ES-I3 (cell line): ENCODE data around the gene ZMYND8.
"Not testable (repeated sequence)": the region's sequence is repeated elsewhere in the genome, so short reads cannot be mapped to it uniquely, and the experiment has no call there.

Experiments
- H3K36me3 ChIP-seq: 2 replicates; pipeline ENCODE4 v1.6.1; 2013; ENCODE audit warnings: mild to moderate bottlenecking, low read length, control low read depth, moderate library complexity; ENCODE audit not compliant: insufficient read depth
- H3K4me1 ChIP-seq: 2 replicates; pipeline ENCODE4 v1.6.1; 2013; ENCODE audit warnings: mild to moderate bottlenecking, control low read depth, low read length; ENCODE audit not compliant: insufficient read depth
- H3K9ac ChIP-seq: 2 replicates; pipeline ENCODE4 v1.6.1; 2013; ENCODE audit warnings: low read depth, mild to moderate bottlenecking, low read length, moderate library complexity
- H3K9me3 ChIP-seq: 2 replicates; pipeline ENCODE4 v1.6.1; 2013; ENCODE audit warnings: mild to moderate bottlenecking, low read length, moderate library complexity; ENCODE audit not compliant: control insufficient read depth, insufficient read depth

The ZMYND8 gene

DNA sequence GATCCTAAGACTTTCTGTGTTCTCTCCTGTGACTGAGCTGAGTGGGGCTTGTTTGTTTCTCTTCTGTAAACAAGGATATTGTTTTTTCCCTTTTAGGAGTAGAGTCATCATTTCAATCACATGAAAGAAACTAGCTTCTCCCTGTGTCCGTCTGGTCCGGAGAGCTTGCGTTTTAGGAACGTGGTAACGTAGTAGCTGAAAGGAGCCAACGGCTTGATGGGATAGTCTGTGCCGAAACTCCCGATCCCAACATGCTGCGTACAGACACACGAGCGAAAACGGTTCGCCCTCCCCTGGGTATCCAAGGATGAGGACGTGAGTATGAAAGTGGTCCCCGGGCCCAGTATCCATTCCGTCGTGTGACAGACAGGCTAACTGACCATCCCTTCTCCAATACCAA, 146.5 kb downstream of the ZMYND8 start:
- H3K9ac ChIP-seq = no peak overlapping the region
- H3K4me1 ChIP-seq = peaks cover 10% of the 10 kb centered on the region; the same call in 1 of the 2 replicates
- no peaks in the 10 kb centered on the region for H3K9me3 ChIP-seq
- H3K36me3 ChIP-seq = peaks cover 46% of the 10 kb centered on the region

DNA sequence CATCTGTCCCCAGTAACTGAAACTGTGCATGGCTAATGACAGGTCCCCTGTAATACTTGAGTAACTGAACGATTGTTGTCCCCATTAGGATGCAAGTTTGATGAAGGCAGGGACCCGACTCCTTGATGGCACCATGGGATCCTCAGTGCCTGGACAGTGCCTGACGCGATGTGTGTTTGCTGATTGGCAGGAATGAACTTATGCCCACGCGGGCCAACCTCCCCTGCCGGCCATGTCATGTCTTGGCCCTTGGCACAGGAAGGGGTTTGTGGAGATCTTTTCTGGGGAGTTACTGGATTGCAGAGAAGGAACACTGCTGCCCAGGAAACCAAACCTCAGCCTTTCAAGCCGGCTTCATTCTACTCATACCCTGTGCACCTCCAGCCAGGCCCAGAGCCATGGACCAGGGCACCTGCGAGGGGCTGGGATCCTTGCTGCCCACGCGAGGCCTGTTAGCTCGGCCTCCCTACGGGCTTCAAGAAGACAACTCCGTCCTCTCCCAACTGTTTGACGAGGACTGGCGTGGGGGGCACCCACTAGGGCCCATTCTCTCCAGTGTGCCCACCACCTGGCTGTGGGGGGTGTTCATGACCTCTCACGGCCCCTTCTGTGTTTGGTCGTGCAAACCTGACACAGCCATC, 147.8 kb downstream of the ZMYND8 start:
- Histone ChIP-seq H3K36me3 (peaks cover 38% of the 10 kb centered on the region), H3K4me1 (peaks cover 10% of the 10 kb centered on the region; the same call in 1 of the 2 replicates), H3K9ac (no peak overlapping the region), H3K9me3 (no peaks in the 10 kb centered on the region)

DNA sequence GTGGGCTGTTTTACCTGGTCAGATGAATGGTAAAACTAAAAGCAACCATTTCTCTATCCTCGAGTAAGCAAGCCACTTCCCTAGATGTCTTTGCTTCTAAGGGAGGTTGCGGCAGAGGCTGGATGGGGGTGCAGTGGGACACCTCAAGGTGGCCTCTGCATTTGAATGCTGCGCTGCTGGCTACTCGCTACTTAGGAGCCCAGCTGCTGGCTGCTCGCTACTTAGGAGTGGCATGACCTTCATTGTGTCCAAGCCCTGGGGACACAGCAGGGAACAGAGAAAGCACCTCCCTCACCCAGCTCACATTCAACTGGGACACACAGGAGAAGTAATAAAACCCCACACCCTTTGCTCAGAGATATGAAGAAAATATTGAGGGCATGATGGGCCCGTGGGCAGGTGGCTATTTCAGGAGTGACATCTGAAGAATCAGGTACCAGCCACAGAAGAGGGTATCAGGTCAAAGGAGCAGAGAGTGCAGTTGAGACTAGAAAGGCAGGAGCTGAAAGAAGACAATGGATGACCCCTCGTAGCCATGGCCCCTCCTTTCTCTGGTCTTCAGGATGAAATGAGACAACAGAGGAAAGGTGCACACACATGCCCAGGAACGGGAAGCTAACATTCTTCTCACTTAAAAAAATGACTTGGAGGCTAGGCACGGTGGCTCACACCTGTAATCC, 149.4 kb downstream of the ZMYND8 start:
- Histone ChIP-seq H3K9ac (no peak overlapping the region), H3K9me3 (no peaks in the 10 kb centered on the region), H3K4me1 (peaks cover 10% of the 10 kb centered on the region; the same call in 1 of the 2 replicates), H3K36me3 (peaks cover 31% of the 10 kb centered on the region)

GRCh38 chr20:47206552-47206951, 149.9 kb downstream of the ZMYND8 start:
- not testable (repeated sequence) for H3K9me3 ChIP-seq, H3K9ac ChIP-seq
- Histone ChIP-seq H3K4me1 (peaks cover 10% of the 10 kb centered on the region; the same call in 1 of the 2 replicates), H3K36me3 (peaks cover 25% of the 10 kb centered on the region)

DNA sequence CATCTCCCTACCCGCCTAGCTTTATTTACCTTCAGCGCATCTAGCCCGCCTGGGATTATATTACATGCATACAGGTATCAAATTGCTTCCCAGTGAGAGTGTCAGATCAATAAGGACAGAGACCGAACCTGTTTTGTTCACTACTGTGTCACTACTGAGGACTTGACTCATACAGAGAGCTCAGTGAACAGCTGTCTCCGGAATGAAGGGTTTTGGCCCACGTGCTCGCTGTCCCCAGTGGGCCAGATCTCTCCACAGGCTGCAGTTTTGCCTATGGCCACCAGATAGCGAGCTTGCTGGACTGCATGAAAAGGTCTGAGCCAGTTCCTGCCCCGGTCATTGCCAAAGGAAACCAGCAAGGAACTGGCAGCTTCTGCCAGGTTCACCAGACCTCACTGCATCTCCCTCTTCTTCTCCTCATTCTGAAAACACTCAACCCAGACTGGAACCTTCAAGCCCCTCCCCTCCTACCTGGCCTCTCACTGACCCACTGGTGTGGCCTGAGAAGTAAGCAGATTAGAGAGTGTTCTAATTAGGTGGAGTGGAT, 150.8 kb downstream of the ZMYND8 start:
- Histone ChIP-seq H3K36me3 (peaks cover 16% of the 10 kb centered on the region), H3K4me1 (peaks cover 10% of the 10 kb centered on the region; the same call in 1 of the 2 replicates), H3K9me3 (no peaks in the 10 kb centered on the region), H3K9ac (no peak overlapping the region)

DNA sequence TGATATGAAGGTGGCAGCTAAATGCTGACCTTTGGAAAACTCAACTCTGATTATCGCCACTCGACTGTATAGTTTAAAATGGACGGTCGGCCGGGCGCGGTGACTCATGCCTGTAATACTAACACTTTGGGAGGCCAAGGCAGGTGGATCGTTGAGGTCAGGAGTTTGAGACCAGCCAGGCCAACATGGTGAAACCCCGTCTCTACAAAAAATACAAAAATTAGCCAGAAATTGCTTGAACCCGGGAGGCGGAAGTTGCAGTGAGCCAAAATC, 151.7 kb downstream of the ZMYND8 start:
- H3K36me3 ChIP-seq, H3K9ac ChIP-seq: not testable (repeated sequence)
- H3K4me1 ChIP-seq = peaks cover 10% of the 10 kb centered on the region; the same call in 1 of the 2 replicates

GRCh38 chr20:47204008-47204849, 152.3 kb downstream of the ZMYND8 start:
- Histone ChIP-seq H3K9ac (no peak overlapping the region), H3K4me1 (peaks cover 10% of the 10 kb centered on the region; the same call in 1 of the 2 replicates), H3K36me3 (peaks cover 4% of the 10 kb centered on the region; the same call in 1 of the 2 replicates)

More for the DNA sequence above, 151.7 kb downstream of the ZMYND8 start:
- H3K9me3 ChIP-seq = not testable (repeated sequence)

DNA sequence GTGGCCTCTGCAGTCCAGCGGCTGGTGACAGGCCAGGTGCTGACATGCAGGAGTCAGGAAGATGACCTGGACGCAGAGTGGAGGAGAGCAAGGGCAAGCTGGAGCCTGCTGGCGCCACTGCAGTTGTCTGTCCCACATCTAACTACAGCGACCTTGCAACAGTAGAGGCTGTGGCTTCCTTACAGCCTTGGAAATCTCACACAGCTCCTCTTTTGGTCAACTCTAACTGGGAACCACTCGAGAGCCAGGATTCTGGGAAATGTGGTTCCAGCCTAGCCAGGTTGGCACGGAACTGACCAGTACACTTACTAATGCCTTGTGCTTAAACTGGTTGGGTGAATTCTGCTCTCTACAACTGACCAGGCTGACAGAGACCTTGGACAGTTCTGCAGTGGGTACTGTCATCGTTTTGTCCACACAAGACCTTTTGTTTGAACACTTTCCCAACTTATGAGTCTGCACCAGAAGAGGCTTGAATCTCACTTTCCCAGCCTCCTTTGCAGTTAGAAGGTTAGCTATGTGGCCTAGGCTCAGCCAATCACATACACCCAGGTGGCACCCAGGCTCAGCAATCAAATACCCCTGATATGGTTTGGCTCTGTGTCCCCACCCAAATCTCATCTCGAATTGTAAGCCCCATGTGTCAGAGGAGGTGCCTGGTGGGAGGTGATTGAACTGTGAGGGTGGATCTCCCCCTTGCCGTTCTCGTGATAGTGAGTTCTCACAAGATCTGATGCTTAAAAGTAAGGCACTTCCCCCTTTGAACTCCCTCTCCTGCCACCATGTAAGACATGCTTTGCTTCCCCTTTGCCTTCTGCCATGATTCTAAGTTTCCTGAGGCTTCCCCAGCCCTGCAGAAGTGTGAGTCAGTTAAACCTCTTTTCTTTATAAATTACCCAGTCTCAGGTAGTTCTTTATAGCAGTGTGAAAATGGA, 153.5 kb downstream of the ZMYND8 start:
- Histone ChIP-seq H3K9me3 (no peaks in the 10 kb centered on the region), H3K4me1 (peaks cover 10% of the 10 kb centered on the region; the same call in 1 of the 2 replicates), H3K36me3 (no peaks in the 10 kb centered on the region), H3K9ac (no peak overlapping the region)

More at GRCh38 chr20:47204008-47204849, 152.3 kb downstream of the ZMYND8 start:
- H3K9me3 ChIP-seq = no peaks in the 10 kb centered on the region

- no peaks in the 10 kb centered on the region for H3K9me3 ChIP-seq
- no peaks in the 10 kb centered on the region for H3K36me3 ChIP-seq
- H3K9ac ChIP-seq = no peak overlapping the region
- 0 out of 2 replicates have a peak, but pooled peaks cover 3% of the 10 kb centered on the region for H3K4me1 ChIP-seq
Measured at GRCh38 chr20:47201074-47201730, 155.3 kb downstream of the ZMYND8 start.

DNA sequence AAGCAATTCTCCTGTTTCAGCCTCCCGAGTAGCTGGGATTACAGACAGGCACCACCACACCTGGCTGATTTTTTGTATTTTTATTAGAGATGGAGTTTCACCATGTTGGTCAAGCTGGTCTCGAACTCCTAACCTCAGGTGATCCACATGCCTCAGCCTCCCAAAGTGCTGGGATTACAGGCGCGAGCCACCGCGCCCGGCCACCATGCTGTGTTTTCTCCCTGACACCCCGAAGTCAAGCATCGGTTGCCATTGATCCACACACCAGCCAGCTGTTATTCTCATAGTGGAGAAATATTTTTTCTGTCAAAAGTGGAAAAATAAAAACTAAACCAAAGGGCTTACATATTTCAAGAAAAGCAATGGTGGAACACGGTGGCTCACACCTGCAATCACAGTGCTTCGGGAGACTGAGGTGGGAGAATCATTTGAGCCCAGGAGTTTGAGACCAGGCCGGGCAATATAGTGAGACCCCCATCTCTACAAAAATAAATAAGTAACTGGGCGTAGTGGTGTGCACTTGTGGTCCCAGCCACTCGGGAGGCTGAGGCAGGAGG, 157.4 kb downstream of the ZMYND8 start:
- Histone ChIP-seq H3K36me3 (no peaks in the 10 kb centered on the region), H3K9me3 (no peaks in the 10 kb centered on the region), H3K4me1 (no peaks in the 10 kb centered on the region), H3K9ac (no peak overlapping the region)

DNA sequence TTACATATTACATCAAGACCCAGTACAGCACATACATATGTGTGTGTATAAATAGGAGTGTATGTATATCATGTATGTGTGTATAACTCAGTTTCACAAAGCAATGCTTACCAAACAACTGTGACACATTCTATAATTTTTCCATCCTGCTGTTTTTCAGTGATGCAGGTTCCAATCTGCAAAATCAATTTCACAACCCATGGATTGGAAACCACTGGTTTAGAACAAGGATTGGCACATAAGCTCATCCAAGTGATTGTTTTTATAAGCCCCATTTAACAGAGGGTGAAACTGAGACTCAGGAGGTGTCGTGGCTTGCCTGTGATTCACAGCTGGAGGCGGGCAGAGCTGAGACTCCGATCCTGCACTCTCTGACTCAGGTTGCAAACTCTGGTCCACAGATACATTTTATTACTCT, 158.2 kb downstream of the ZMYND8 start:
- H3K9ac ChIP-seq = no peak overlapping the region
- no peaks in the 10 kb centered on the region for H3K4me1 ChIP-seq
- H3K36me3 ChIP-seq = no peaks in the 10 kb centered on the region
- H3K9me3 ChIP-seq = no peaks in the 10 kb centered on the region

- Histone ChIP-seq H3K9me3 (no peaks in the 10 kb centered on the region), H3K9ac (no peak overlapping the region), H3K36me3 (no peaks in the 10 kb centered on the region), H3K4me1 (no peaks in the 10 kb centered on the region)
Measured at GRCh38 chr20:47196091-47197081, 160.1 kb downstream of the ZMYND8 start.
